CD4-positive, alpha-beta T cell (primary cell): ENCODE measurements around the gene LTB4R. TPM values are rescaled to one million over a fixed set of nuclear protein-coding genes. Genes with fewer than 3 reads are reported as not detected.

ENCODE experiments used
- ATAC-seq: fragments of 200-7000 bp; cut with Tn5 transposase; one replicate; pipeline ENCODE4 v1.10.0; 2022; ENCODE audit warnings: mild to moderate bottlenecking; ENCODE audit not compliant: poor library complexity
- CTCF ChIA-PET: fragments of 350-600 bp; sonication (Branson Sonifier 250); formaldehyde crosslinking; loops from one replicate; lab custom pipeline; 2021; ENCODE audit warnings: antibody characterized with exemption, inconsistent platforms; lab: Charles Lee
- POLR2A ChIA-PET: fragments of 350-600 bp; sonication (Branson Sonifier 250); formaldehyde crosslinking; loops from one replicate; lab custom pipeline; 2021; ENCODE audit warnings: antibody characterized with exemption, inconsistent platforms; lab: Charles Lee
- DNase-seq, 14 experiments: peaks; one replicate each; pipeline ENCODE4 v3.0.0-alpha.2; 2013 to 2020; ENCODE audit warnings: mixed read lengths in 2 of 14
- H3K27ac ChIP-seq, 2 donors: one replicate each; pipeline versions ENCODE4 v1.5.1 to v1.7.0; 2013; ENCODE audit warnings: low read length in 2 of 2, low read depth in 1 of 2, mild to moderate bottlenecking in 1 of 2
- H3K27me3 ChIP-seq, 2 experiments: 1 replicate in 1 of 2; 2 replicates in 1 of 2; pipeline versions ENCODE4 v1.6.1 to v1.7.0; 2013; ENCODE audit warnings: low read length in 2 of 2, control low read depth in 1 of 2, mild to moderate bottlenecking in 1 of 2, moderate library complexity in 1 of 2; ENCODE audit not compliant: insufficient read depth in 2 of 2, control insufficient read depth in 1 of 2
- H3K36me3 ChIP-seq: one replicate; pipeline ENCODE4 v1.6.1; 2013; ENCODE audit warnings: low read length, control low read depth; ENCODE audit not compliant: insufficient read depth
- H3K4me1 ChIP-seq: one replicate; pipeline ENCODE4 v1.6.1; 2013; ENCODE audit warnings: low read length, control low read depth; ENCODE audit not compliant: insufficient read depth
- H3K4me3 ChIP-seq: one replicate; pipeline ENCODE4 v1.5.1; 2013; ENCODE audit warnings: mild to moderate bottlenecking, low read length, moderate library complexity
- H3K9me3 ChIP-seq, 2 experiments: 1 replicate in 1 of 2; 2 replicates in 1 of 2; pipeline versions ENCODE4 v1.6.1 to v1.7.0; 2013; ENCODE audit warnings: low read length in 2 of 2, mild to moderate bottlenecking in 2 of 2, control low read depth in 1 of 2, moderate library complexity in 1 of 2; ENCODE audit not compliant: control insufficient read depth in 1 of 2, insufficient read depth in 1 of 2
- H3K27ac Mint-ChIP-seq: one replicate; pipeline ENCODE4 v1.8.0; 2020; ENCODE audit warnings: mixed read lengths
- H3K27me3 Mint-ChIP-seq: one replicate; pipeline ENCODE4 v1.8.0; 2021; ENCODE audit warnings: mixed read lengths
- H3K36me3 Mint-ChIP-seq: one replicate; pipeline ENCODE4 v1.8.0; 2021; ENCODE audit warnings: low read depth, mixed read lengths
- H3K4me1 Mint-ChIP-seq: one replicate; pipeline ENCODE4 v1.8.0; 2021; ENCODE audit warnings: low read depth, mixed read lengths
- H3K4me3 Mint-ChIP-seq: one replicate; pipeline ENCODE4 v1.8.0; 2020; ENCODE audit warnings: mild to moderate bottlenecking, mixed read lengths
- H3K9me3 Mint-ChIP-seq: one replicate; pipeline ENCODE4 v1.8.0; 2020; ENCODE audit warnings: mixed read lengths
- CTCF ChIP-seq: fragments of 200-600 bp; IDR thresholded peaks from one replicate; pipeline ENCODE4 v1.8.0; 2022; ENCODE audit warnings: antibody characterized with exemption, mild to moderate bottlenecking
- intact Hi-C, 2 experiments: fragments of 100-400 bp; cut with DNase I in 1 of 2; cut with micrococcal nuclease in 1 of 2; formaldehyde crosslinking; loops; one replicate each; pipeline versions ENCODE4 v1.15.1 to v1.9.0; 2023 to 2025; cut with DNase I, micrococcal nuclease
- total RNA-seq, 174 experiments: library from RNA in 2 of 174; stranded (reverse) in 2 of 174; gene quantifications; one replicate each; pipeline ENCODE4 v1.2.3 and lab custom pipeline; 2021 to 2026

The LTB4R gene
- total RNA-seq, 2 experiments from 2014 or later, result 15.6 to 18.3 TPM

- H3K27ac ChIP-seq, result no peak overlapping the region
- Mint-ChIP-seq H3K27me3 (peaks cover 6% of the 10 kb centered on the region), H3K36me3 (no peaks in the 10 kb centered on the region), H3K27ac (no peak overlapping the region), H3K9me3 (no peaks in the 10 kb centered on the region), H3K4me3 (no peak overlapping the region), H3K4me1 (peaks cover 41% of the 10 kb centered on the region)
- ChIA-PET POLR2A (no interaction called here), CTCF (interaction anchor here (1.2 to 1.4 kb wide), 2 partner anchors 9 to 16 kb away, joined by 5 to 10 read pairs; partner anchors contain the start of gene CIDEB)
- ATAC-seq (no peak), DNase-seq (no peak)
- H3K9me3 ChIP-seq, result no peaks in the 10 kb centered on the region
- intact Hi-C loops, result no loop called here
- H3K27me3 ChIP-seq, result no peaks in the 10 kb centered on the region
- no peak overlapping the region for H3K4me3 ChIP-seq
- no peak for TF ChIP-seq CTCF
- H3K4me1 ChIP-seq, result peaks cover 43% of the 10 kb centered on the region
- peaks cover 7% of the 10 kb centered on the region for H3K36me3 ChIP-seq
Observed at GRCh38 chr14:24317141-24317928, 6.0 kb downstream of the LTB4R start.

- ATAC-seq (no peak), DNase-seq (no peak)
- Mint-ChIP-seq H3K9me3 (no peaks in the 10 kb centered on the region), H3K4me1 (peaks cover 6% of the 10 kb centered on the region), H3K27ac (no peak overlapping the region), H3K4me3 (no peak overlapping the region), H3K27me3 (peaks cover 10% of the 10 kb centered on the region), H3K36me3 (no peaks in the 10 kb centered on the region)
- H3K9me3 ChIP-seq, result peaks cover 0 to 4% of the 10 kb centered on the region in 2 experiments
- intact Hi-C loops, result no loop called here
- no peak overlapping the region for H3K4me3 ChIP-seq
- H3K4me1 ChIP-seq, result peaks cover 6% of the 10 kb centered on the region
- no peak overlapping the region for H3K27ac ChIP-seq
- ChIA-PET CTCF (interaction anchor here (2.2 to 2.7 kb wide), 2 partner anchors 12 to 13 kb away, joined by 5 to 10 read pairs; partner anchors contain the start of gene CIDEB), POLR2A (no interaction called here)
- TF ChIP-seq CTCF, result no peak
- H3K36me3 ChIP-seq, result no peaks in the 10 kb centered on the region
- H3K27me3 ChIP-seq, result no peaks in the 10 kb centered on the region
Observed at GRCh38 chr14:24321212-24321975, 10.1 kb downstream of the LTB4R start.

- DNase-seq (no peak), ATAC-seq (no peak)
- POLR2A ChIA-PET, result no interaction called here
- no peak overlapping the region for H3K27ac Mint-ChIP-seq
- H3K9me3 Mint-ChIP-seq, result no peaks in the 10 kb centered on the region
- peaks cover 10% of the 10 kb centered on the region for H3K27me3 Mint-ChIP-seq
- H3K4me1 Mint-ChIP-seq, result peaks cover 5% of the 10 kb centered on the region
- intact Hi-C loops, result no loop called here
- no peak for TF ChIP-seq CTCF
- Histone ChIP-seq H3K4me3 (no peak overlapping the region), H3K36me3 (no peaks in the 10 kb centered on the region), H3K9me3 (peaks cover 0 to 4% of the 10 kb centered on the region in 2 experiments), H3K4me1 (peaks cover 8% of the 10 kb centered on the region), H3K27me3 (no peaks in the 10 kb centered on the region), H3K27ac (no peak overlapping the region)
- CTCF ChIA-PET, result interaction anchor here (2.2 kb wide), 1 partner anchor 15 kb away, joined by 5 read pairs; the partner anchor contains the start of gene CIDEB
- no peaks in the 10 kb centered on the region for H3K36me3 Mint-ChIP-seq
- no peak overlapping the region for H3K4me3 Mint-ChIP-seq
Observed at GRCh38 chr14:24322672-24323071, 11.4 kb downstream of the LTB4R start.
